Measurements from ENCODE around the gene TPPP3.

DNA sequence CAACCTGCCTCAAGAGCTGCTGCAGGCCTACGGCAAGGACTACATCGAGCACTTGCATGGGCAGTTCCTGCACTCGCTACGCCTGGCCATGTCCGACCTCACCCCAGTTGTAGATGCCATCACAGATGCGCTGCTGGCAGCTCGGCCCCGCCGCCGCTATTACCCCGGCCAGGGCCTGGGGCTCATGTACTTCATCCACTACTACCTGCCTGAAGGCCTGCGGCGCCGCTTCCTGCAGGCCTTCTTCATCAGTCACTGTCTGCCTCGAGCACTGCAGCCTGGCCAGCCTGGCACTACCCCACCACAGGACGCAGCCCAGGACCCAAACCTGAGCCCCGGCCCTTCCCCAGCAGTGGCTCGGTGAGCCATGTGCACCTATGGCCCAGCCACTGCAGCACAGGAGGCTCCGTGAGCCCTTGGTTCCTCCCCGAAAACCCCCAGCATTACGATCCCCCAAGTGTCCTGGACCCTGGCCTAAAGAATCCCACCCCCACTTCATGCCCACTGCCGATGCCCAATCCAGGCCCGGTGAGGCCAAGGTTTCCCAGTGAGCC lies 43.4 kb upstream of the TPPP3 start:
- no peak for TF ChIP-seq CTCF (IDR thresholded peaks at IDR 0.05)
- TF ChIP-seq POLR2A (IDR thresholded peaks at IDR 0.05): no peak
